ENCODE results near the gene ACTBL2.

Gene ACTBL2

DNA sequence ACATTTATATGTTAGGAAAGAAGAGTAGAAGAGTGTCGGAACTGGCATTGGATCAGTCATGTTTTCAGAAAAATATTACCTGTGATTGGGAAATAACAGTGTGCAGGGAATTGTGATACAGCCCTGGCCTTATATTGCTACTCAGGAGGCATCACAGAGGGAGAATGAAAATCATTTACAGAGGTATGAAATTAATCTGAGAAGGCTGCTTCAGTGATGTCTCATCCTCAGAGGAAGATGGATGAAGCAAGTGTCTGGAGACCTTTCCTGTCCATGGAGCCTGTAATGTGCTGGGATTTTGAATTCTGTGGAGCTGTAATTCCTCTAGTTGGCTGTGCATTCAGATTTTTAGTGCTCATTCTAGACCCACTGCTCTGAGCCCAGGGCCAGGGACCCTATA lies 3.8 kb downstream of the ACTBL2 start:
- Histone ChIP-seq H3F3A (ENCODE audit: insufficient read depth) (no peaks in the 10 kb centered on the region), H4K20me1 (ENCODE audit: low read depth, low read length) (no peaks in the 10 kb centered on the region), H3K9me2 (replicated peaks; ENCODE audit: insufficient read depth, low read length) (no peaks in the 10 kb centered on the region), H3K36me3 (ENCODE audit: low read length) (no peaks in the 10 kb centered on the region), H3K9me3 (ENCODE audit: insufficient read depth, low read length) (no peaks in the 10 kb centered on the region), H2AFZ (ENCODE audit: low read depth, low read length, severe bottlenecking) (no peak overlapping the region), H3K4me3 (ENCODE audit: insufficient read depth, low read length, poor library complexity, severe bottlenecking) (no peak overlapping the region), H3K9ac (ENCODE audit: low read length) (no peak overlapping the region), H3K27ac (ENCODE audit: low read depth, low read length) (no peak overlapping the region), H3K4me2 (ENCODE audit: low read depth, low read length, poor library complexity, severe bottlenecking) (no peak overlapping the region), H3K27me3 (ENCODE audit: low read length) (no peaks in the 10 kb centered on the region), H3K79me2 (ENCODE audit: insufficient read depth, low read length) (no peaks in the 10 kb centered on the region)
- TF ChIP-seq EZH2phosphoT487 (conservative IDR thresholded peaks at IDR 0.05; ENCODE audit: low read length): no peak
- no peak for TF ChIP-seq CTCF (IDR thresholded peaks at IDR 0.05; ENCODE audit: insufficient read depth, low read length, poor library complexity, severe bottlenecking)

GRCh38 chr5:57476601-57477056 lies 6.0 kb downstream of the ACTBL2 start:
- Histone ChIP-seq H3K27ac (ENCODE audit: low read depth, low read length) (no peak overlapping the region), H3K9me3 (ENCODE audit: insufficient read depth, low read length) (no peaks in the 10 kb centered on the region), H3K9me2 (replicated peaks; ENCODE audit: insufficient read depth, low read length) (no peaks in the 10 kb centered on the region), H3K79me2 (ENCODE audit: insufficient read depth, low read length) (no peaks in the 10 kb centered on the region), H3K4me3 (ENCODE audit: insufficient read depth, low read length, poor library complexity, severe bottlenecking) (no peak overlapping the region), H4K20me1 (ENCODE audit: low read depth, low read length) (no peaks in the 10 kb centered on the region), H3K4me2 (ENCODE audit: low read depth, low read length, poor library complexity, severe bottlenecking) (no peak overlapping the region), H3K9ac (ENCODE audit: low read length) (no peak overlapping the region), H3K27me3 (ENCODE audit: low read length) (no peaks in the 10 kb centered on the region), H3K36me3 (ENCODE audit: low read length) (no peaks in the 10 kb centered on the region), H3F3A (ENCODE audit: insufficient read depth) (no peaks in the 10 kb centered on the region), H2AFZ (ENCODE audit: low read depth, low read length, severe bottlenecking) (no peak overlapping the region)
- TF ChIP-seq EZH2phosphoT487 (conservative IDR thresholded peaks at IDR 0.05; ENCODE audit: low read length) (no peak), CTCF (IDR thresholded peaks at IDR 0.05; ENCODE audit: insufficient read depth, low read length, poor library complexity, severe bottlenecking) (no peak)

GRCh38 chr5:57470339-57470738 lies 12.3 kb downstream of the ACTBL2 start:
- H3K27me3 ChIP-seq (ENCODE audit: low read length): no peaks in the 10 kb centered on the region
- no peak overlapping the region for H3K27ac ChIP-seq (ENCODE audit: low read depth, low read length)
- TF ChIP-seq CTCF (IDR thresholded peaks at IDR 0.05; ENCODE audit: insufficient read depth, low read length, poor library complexity, severe bottlenecking): no peak
- no peak for TF ChIP-seq EZH2phosphoT487 (conservative IDR thresholded peaks at IDR 0.05; ENCODE audit: low read length)
- no peaks in the 10 kb centered on the region for H3K9me2 ChIP-seq (replicated peaks; ENCODE audit: insufficient read depth, low read length)
- H2AFZ ChIP-seq (ENCODE audit: low read depth, low read length, severe bottlenecking): no peak overlapping the region
- no peaks in the 10 kb centered on the region for H3F3A ChIP-seq (ENCODE audit: insufficient read depth)
- no peaks in the 10 kb centered on the region for H3K79me2 ChIP-seq (ENCODE audit: insufficient read depth, low read length)
- no peak overlapping the region for H3K4me2 ChIP-seq (ENCODE audit: low read depth, low read length, poor library complexity, severe bottlenecking)
- H3K4me3 ChIP-seq (ENCODE audit: insufficient read depth, low read length, poor library complexity, severe bottlenecking): no peak overlapping the region
- H3K9me3 ChIP-seq (ENCODE audit: insufficient read depth, low read length): no peaks in the 10 kb centered on the region
- no peaks in the 10 kb centered on the region for H4K20me1 ChIP-seq (ENCODE audit: low read depth, low read length)
- H3K9ac ChIP-seq (ENCODE audit: low read length): no peak overlapping the region
- no peaks in the 10 kb centered on the region for H3K36me3 ChIP-seq (ENCODE audit: low read length)
